ENCODE results near the gene DRG2. TPM values are rescaled to one million over a fixed set of nuclear protein-coding genes. Genes with fewer than 3 reads are reported as not detected.

The DRG2 gene
- total RNA-seq, 2 donors from 2014 or later, result 49.9 to 84.3 TPM

GRCh38 chr17:18148586-18148985, 60.8 kb downstream of the DRG2 start:
- Mint-ChIP-seq H3K27ac (no peak overlapping the region), H3K4me3 (no peak overlapping the region), H3K9me3 (no peaks in the 10 kb centered on the region), H3K4me1 (ENCODE audit: low read depth in 2 of 2) (peaks cover 0 to 5% of the 10 kb centered on the region in 2 donors), H3K36me3 (no peaks in the 10 kb centered on the region), H3K27me3 (no peaks in the 10 kb centered on the region)
- ATAC-seq (no peak), DNase-seq (ENCODE audit: low spot score) (no peak)

GRCh38 chr17:18151290-18151689, 63.5 kb downstream of the DRG2 start:
- no peak for ATAC-seq
- peaks cover 0 to 7% of the 10 kb centered on the region in 2 donors for H3K4me1 Mint-ChIP-seq (ENCODE audit: low read depth in 2 of 2)
- no peak overlapping the region for H3K4me3 Mint-ChIP-seq
- DNase-seq (ENCODE audit: low spot score), result no peak
- H3K27me3 Mint-ChIP-seq, result no peaks in the 10 kb centered on the region
- no peak overlapping the region for H3K27ac Mint-ChIP-seq
- H3K9me3 Mint-ChIP-seq, result no peaks in the 10 kb centered on the region
- H3K36me3 Mint-ChIP-seq, result no peaks in the 10 kb centered on the region

GRCh38 chr17:18155179-18155578, 67.4 kb downstream of the DRG2 start:
- DNase-seq (ENCODE audit: low spot score) (no peak), ATAC-seq (no peak)
- Mint-ChIP-seq H3K27ac (no peak overlapping the region), H3K36me3 (no peaks in the 10 kb centered on the region), H3K4me3 (no peak overlapping the region), H3K4me1 (ENCODE audit: low read depth in 2 of 2) (peaks cover 5 to 20% of the 10 kb centered on the region in 2 donors), H3K27me3 (no peaks in the 10 kb centered on the region), H3K9me3 (no peaks in the 10 kb centered on the region)

GRCh38 chr17:18156171-18156975, 68.6 kb downstream of the DRG2 start:
- no peak for ATAC-seq
- DNase-seq (ENCODE audit: low spot score), result no peak
- Mint-ChIP-seq H3K36me3 (no peaks in the 10 kb centered on the region), H3K27me3 (no peaks in the 10 kb centered on the region), H3K9me3 (no peaks in the 10 kb centered on the region), H3K4me3 (no peak overlapping the region), H3K4me1 (ENCODE audit: low read depth in 2 of 2) (peaks cover 5 to 20% of the 10 kb centered on the region in 2 donors), H3K27ac (peak overlapping the region in 1 of 2 donors; percentile 61)

- no peak for ATAC-seq
- Mint-ChIP-seq H3K4me3 (no peak overlapping the region), H3K4me1 (ENCODE audit: low read depth in 2 of 2) (peaks cover 5 to 20% of the 10 kb centered on the region in 2 donors), H3K36me3 (no peaks in the 10 kb centered on the region), H3K27ac (no peak overlapping the region), H3K27me3 (no peaks in the 10 kb centered on the region), H3K9me3 (no peaks in the 10 kb centered on the region)
- DNase-seq (ENCODE audit: low spot score), result no peak
Measured at GRCh38 chr17:18156976-18157280, 69.2 kb downstream of the DRG2 start.

Other genes with a start within 250 kb of the DRG2 start
- gene TOM1L2, start 115.5 kb upstream of the DRG2 start, total RNA-seq, result 10 to 100 TPM; 15.5 to 17.8 TPM
- gene DRC3, start 115.1 kb upstream of the DRG2 start, total RNA-seq, result under 1 TPM in 1 of 2 donors, not detected in 1; 0.47 TPM
- gene ATPAF2, start 48.8 kb upstream of the DRG2 start, total RNA-seq, result 10 to 100 TPM; 40.1 to 52.1 TPM
- 1 to 10 TPM; 7.5 to 9.0 TPM for gene GID4, start 48.5 kb upstream of the DRG2 start, total RNA-seq
- gene MYO15A, start 20.8 kb downstream of the DRG2 start, total RNA-seq, result 1 to 10 TPM; 1.0 to 2.0 TPM
- 100 to 1,000 TPM; 121 to 123 TPM for gene ALKBH5, start 95.9 kb downstream of the DRG2 start, total RNA-seq
- 10 to 100 TPM; 16.6 to 23.0 TPM for gene LLGL1, start 137.7 kb downstream of the DRG2 start, total RNA-seq
- gene FLII, start 170.8 kb downstream of the DRG2 start, total RNA-seq, result 100 to 1,000 TPM; 247 to 285 TPM
- gene MIEF2, start 172.7 kb downstream of the DRG2 start, total RNA-seq, result 1 to 10 TPM; 6.8 to 8.1 TPM
- 100 to 1,000 TPM in 1 of 2 donors, 10 to 100 TPM in 1; 65.6 to 144 TPM for gene TOP3A, start 227.0 kb downstream of the DRG2 start, total RNA-seq
- gene SMCR8, start 227.3 kb downstream of the DRG2 start, total RNA-seq, result 10 to 100 TPM; 29.1 to 32.1 TPM